ENCODE results near the gene GP9. TPM values are rescaled to one million over a fixed set of nuclear protein-coding genes. Genes with fewer than 3 reads are reported as not detected.

The GP9 gene
- total and polyA plus RNA-seq, 2 donors from 2014 or later, result 0.49 TPM; not detected in 1

- no peak for FAIRE-seq
- intact Hi-C loops (cut with DNase I), result no loop called here
Measured at GRCh38 chr3:129014793-129015345, 45.7 kb upstream of the GP9 start.

DNA sequence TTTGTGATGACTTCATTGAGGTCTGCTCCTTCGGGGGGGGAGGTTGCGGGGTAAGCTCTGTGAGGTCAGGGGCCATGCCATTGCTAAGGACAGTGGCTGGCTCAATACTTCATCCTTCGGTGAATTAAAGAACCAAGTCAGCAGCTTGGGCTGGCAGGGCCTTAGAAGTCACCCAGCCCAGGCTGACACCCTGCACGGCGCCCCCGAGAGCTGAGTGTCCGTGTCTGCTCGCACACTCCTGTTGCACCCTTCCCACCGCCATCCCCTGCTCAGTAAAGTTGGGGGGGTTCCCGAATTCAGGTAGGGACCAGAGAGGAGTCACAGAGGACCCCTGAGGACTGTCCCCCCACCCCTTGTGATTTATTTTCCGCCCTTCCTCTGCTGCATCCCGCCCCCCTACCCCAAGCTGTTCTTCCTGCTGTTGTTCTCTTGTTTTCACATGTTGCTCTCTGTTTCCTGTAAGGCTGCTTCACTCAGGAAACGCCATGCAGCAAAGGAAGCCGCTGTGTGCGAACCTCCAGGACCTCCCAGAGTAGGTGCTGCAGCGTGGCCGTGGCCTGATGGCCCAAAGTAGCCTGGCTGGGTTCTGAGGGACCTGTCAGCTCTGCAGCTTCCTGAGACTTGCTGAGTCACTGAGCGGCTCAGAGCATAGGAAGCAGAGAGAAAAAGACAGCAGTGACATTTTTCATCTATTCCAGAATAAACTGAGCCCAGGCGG is 45.0 kb upstream of the GP9 start:
- Histone ChIP-seq H3K9me3 (ENCODE audit: control insufficient read depth in 2 of 3, insufficient read depth in 1 of 3, low read length in 3 of 3) (no peaks in the 10 kb centered on the region), H3K4me3 (ENCODE audit: low read length in 3 of 3) (no peak overlapping the region), H3K36me3 (ENCODE audit: control insufficient read depth in 2 of 3, insufficient read depth in 3 of 3, low read length in 3 of 3) (peaks cover 0 to 3% (median 0%) of the 10 kb centered on the region in 3 donors), H3K4me1 (ENCODE audit: control insufficient read depth in 2 of 3, insufficient read depth in 2 of 3, low read depth in 1 of 3, low read length in 3 of 3) (peaks cover 0 to 7% (median 5%) of the 10 kb centered on the region in 3 donors), H3K27ac (ENCODE audit: low read depth in 2 of 2, low read length in 2 of 2) (peak overlapping the region; percentile 65 to 84), H3K27me3 (ENCODE audit: control insufficient read depth, insufficient read depth, low read length) (no peaks in the 10 kb centered on the region), H3K9ac (ENCODE audit: low read length in 3 of 3) (peak overlapping the region in 1 of 3 donors; percentile 40)
- DNase-seq (peak in 3 of 5 donors; percentile 25 to 90 (median 65)), FAIRE-seq (no peak)
- TF ChIP-seq CTCF (IDR thresholded peaks at IDR 0.05; ENCODE audit: borderline replicate concordance, extremely low read depth, insufficient read depth), result no peak
- intact Hi-C loops (cut with DNase I), result no loop called here

More at GRCh38 chr3:129014793-129015345, 45.7 kb upstream of the GP9 start:
- Histone ChIP-seq H3K9ac (ENCODE audit: low read length in 3 of 3) (no peak overlapping the region), H3K27me3 (ENCODE audit: control insufficient read depth, insufficient read depth, low read length) (no peaks in the 10 kb centered on the region), H3K36me3 (ENCODE audit: control insufficient read depth in 2 of 3, insufficient read depth in 3 of 3, low read length in 3 of 3) (peaks cover 0 to 3% (median 0%) of the 10 kb centered on the region in 3 donors), H3K27ac (ENCODE audit: low read depth in 2 of 2, low read length in 2 of 2) (peak overlapping the region; percentile 22 to 84), H3K4me3 (ENCODE audit: low read length in 3 of 3) (no peak overlapping the region), H3K4me1 (ENCODE audit: control insufficient read depth in 2 of 3, insufficient read depth in 2 of 3, low read depth in 1 of 3, low read length in 3 of 3) (peaks cover 0 to 7% (median 5%) of the 10 kb centered on the region in 3 donors), H3K9me3 (ENCODE audit: control insufficient read depth in 2 of 3, insufficient read depth in 1 of 3, low read length in 3 of 3) (no peaks in the 10 kb centered on the region)
- peak in 1 of 5 donors; percentile 64 for DNase-seq
- TF ChIP-seq CTCF (IDR thresholded peaks at IDR 0.05; ENCODE audit: borderline replicate concordance, extremely low read depth, insufficient read depth), result no peak

- FAIRE-seq, result no peak
- peak overlapping the region; percentile 65 to 81 for H3K27ac ChIP-seq (ENCODE audit: low read depth in 2 of 2, low read length in 2 of 2)
- intact Hi-C loops (cut with DNase I), result no loop called here
Measured at GRCh38 chr3:129016356-129016719, 44.2 kb upstream of the GP9 start.

More at GRCh38 chr3:129016356-129016719, 44.2 kb upstream of the GP9 start:
- Histone ChIP-seq H3K9ac (ENCODE audit: low read length in 3 of 3) (peak overlapping the region in 1 of 3 donors; percentile 40), H3K4me3 (ENCODE audit: low read length in 3 of 3) (no peak overlapping the region), H3K9me3 (ENCODE audit: control insufficient read depth in 2 of 3, insufficient read depth in 1 of 3, low read length in 3 of 3) (no peaks in the 10 kb centered on the region), H3K36me3 (ENCODE audit: control insufficient read depth in 2 of 3, insufficient read depth in 3 of 3, low read length in 3 of 3) (peaks cover 0 to 3% (median 0%) of the 10 kb centered on the region in 3 donors), H3K4me1 (ENCODE audit: control insufficient read depth in 2 of 3, insufficient read depth in 2 of 3, low read depth in 1 of 3, low read length in 3 of 3) (peaks cover 0 to 7% (median 5%) of the 10 kb centered on the region in 3 donors), H3K27me3 (ENCODE audit: control insufficient read depth, insufficient read depth, low read length) (no peaks in the 10 kb centered on the region)
- no peak for TF ChIP-seq CTCF (IDR thresholded peaks at IDR 0.05; ENCODE audit: borderline replicate concordance, extremely low read depth, insufficient read depth)
- DNase-seq, result peak in 4 of 5 donors; percentile 41 to 78 (median 68)

Data from kidney (tissue), 14 donors.